GM19099 (cell line): ENCODE data around the gene CAD.

Experiments used
- POLR2A ChIP-seq: IDR thresholded peaks from 3 replicates; pipeline ENCODE4 v1.6.1; 2011; ENCODE audit warnings: low read depth; ENCODE audit not compliant: insufficient read length; ENCODE audit errors: extremely low read depth

The CAD gene

GRCh38 chr2:27275211-27276150 is 58.3 kb downstream of the CAD start, which contains the start of gene DNAJC5G:
TSS of gene DNAJC5G (plus strand) at chr2:27275433. CDS start at chr2:27276729, 1,296 bp downstream.
- TF ChIP-seq POLR2A: no peak

GRCh38 chr2:27278010-27278409 is 60.8 kb downstream of the CAD start:
- no peak for TF ChIP-seq POLR2A

GRCh38 chr2:27280826-27281225 is 63.7 kb downstream of the CAD start:
- TF ChIP-seq POLR2A: no peak

GRCh38 chr2:27281442-27281841 is 64.3 kb downstream of the CAD start:
- no peak for TF ChIP-seq POLR2A

GRCh38 chr2:27281855-27282559 is 64.8 kb downstream of the CAD start, which contains the start of gene TRIM54:
TSS of gene TRIM54 (plus strand) at chr2:27282429. CDS start at chr2:27282732, 303 bp downstream.
- no peak for TF ChIP-seq POLR2A

GRCh38 chr2:27282892-27283291 is 65.7 kb downstream of the CAD start:
- no peak for TF ChIP-seq POLR2A

- TF ChIP-seq POLR2A: no peak
Measured at GRCh38 chr2:27284996-27285395, 67.8 kb downstream of the CAD start.

GRCh38 chr2:27285481-27285880 is 68.3 kb downstream of the CAD start:
- TF ChIP-seq POLR2A: no peak

GRCh38 chr2:27288610-27289009 is 71.4 kb downstream of the CAD start:
- no peak for TF ChIP-seq POLR2A

GRCh38 chr2:27290549-27290948 is 73.4 kb downstream of the CAD start:
- TF ChIP-seq POLR2A: no peak

- no peak for TF ChIP-seq POLR2A
Measured at GRCh38 chr2:27291865-27292264, 74.7 kb downstream of the CAD start.
